Esophagus (tissue), 2 donors: Measurements from ENCODE around the gene CLASP1. TPM values are rescaled to one million over a fixed set of nuclear protein-coding genes. Genes with fewer than 3 reads are reported as not detected.
A peak's percentile ranks its signal among the peaks of the same experiment; 100 is the strongest.
"Not testable (repeated sequence)": the region's sequence is repeated elsewhere in the genome, so short reads cannot be mapped to it uniquely, and the experiment has no call there.

Experiments used
- H3K27ac ChIP-seq, 2 donors: one replicate each; pipeline ENCODE4 v1.5.1; 2013; ENCODE audit warnings: low read depth in 2 of 2, mild to moderate bottlenecking in 2 of 2, inconsistent platforms in 1 of 2, low read length in 1 of 2, moderate library complexity in 1 of 2
- H3K27me3 ChIP-seq, 2 donors: one replicate each; pipeline ENCODE4 v1.6.1; 2013; ENCODE audit warnings: low read length in 2 of 2, control low read depth in 1 of 2, mild to moderate bottlenecking in 1 of 2; ENCODE audit not compliant: insufficient read depth in 2 of 2, control insufficient read depth in 1 of 2
- H3K36me3 ChIP-seq, 2 donors: one replicate each; pipeline ENCODE4 v1.6.1; 2013; ENCODE audit warnings: low read length in 1 of 2; ENCODE audit not compliant: control insufficient read depth in 2 of 2, insufficient read depth in 2 of 2
- H3K4me1 ChIP-seq, 2 donors: one replicate each; pipeline ENCODE4 v1.6.1; 2013; ENCODE audit warnings: low read length in 1 of 2; ENCODE audit not compliant: control insufficient read depth in 2 of 2, insufficient read depth in 2 of 2
- H3K4me3 ChIP-seq, 2 donors: one replicate each; pipeline ENCODE4 v1.5.1; 2013; ENCODE audit warnings: low read length in 2 of 2, mild to moderate bottlenecking in 2 of 2, low read depth in 1 of 2, moderate library complexity in 1 of 2
- H3K9me3 ChIP-seq, 2 donors: one replicate each; pipeline ENCODE4 v1.6.1; 2013; ENCODE audit warnings: mild to moderate bottlenecking in 2 of 2, low read depth in 1 of 2, low read length in 1 of 2, moderate library complexity in 1 of 2; ENCODE audit not compliant: control insufficient read depth in 2 of 2, insufficient read depth in 1 of 2
- WGBS, 2 donors: extraction: QIAGEN DNeasy Blood & Tissue Kit; methylation state at CpG; one replicate each; pipeline ENCODE4 v1.1.7; 2013; 5-methylcytosine and 5-hydroxymethylcytosine counted together
- polyA plus RNA-seq, 2 donors: library from polyadenylated mRNA; stranded (reverse); fragments of 200-250 nt; gene quantifications; one replicate each; pipeline ENCODE4 v1.2.3, GENCODE V29; 2013
- donor health status: healthy with polysubstance abuse.
- donor health status: Bipolar disorder and iron deficiency.

CLASP1 gene
- polyA plus RNA-seq, 2 donors = 9.1 to 9.8 TPM

DNA sequence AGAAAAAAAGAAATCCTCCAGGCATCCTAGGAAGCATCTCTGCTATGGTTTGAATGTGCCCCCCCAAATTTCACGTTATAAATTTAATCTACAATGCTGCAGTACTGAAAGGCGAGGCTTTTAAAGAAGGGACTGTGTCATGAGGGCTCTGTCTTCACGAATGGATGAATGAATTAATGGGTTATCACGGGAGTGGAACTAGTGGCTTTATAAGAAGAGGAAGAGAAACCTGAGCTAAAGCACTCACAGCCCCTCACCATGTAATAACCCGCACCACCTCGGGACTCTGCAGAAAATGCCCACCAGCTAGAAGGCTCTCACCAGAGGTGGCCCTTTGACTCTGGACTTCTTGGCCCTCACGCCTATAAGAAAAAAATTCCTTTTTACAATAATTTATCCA lies 90.9 kb downstream of the CLASP1 start:
- Histone ChIP-seq H3K27ac (no peak overlapping the region), H3K4me3 (no peak overlapping the region)
- whole genome bisulfite sequencing, 2 donors = 87 to 90% methylated on average over 7 of the region's 7 CpGs

DNA sequence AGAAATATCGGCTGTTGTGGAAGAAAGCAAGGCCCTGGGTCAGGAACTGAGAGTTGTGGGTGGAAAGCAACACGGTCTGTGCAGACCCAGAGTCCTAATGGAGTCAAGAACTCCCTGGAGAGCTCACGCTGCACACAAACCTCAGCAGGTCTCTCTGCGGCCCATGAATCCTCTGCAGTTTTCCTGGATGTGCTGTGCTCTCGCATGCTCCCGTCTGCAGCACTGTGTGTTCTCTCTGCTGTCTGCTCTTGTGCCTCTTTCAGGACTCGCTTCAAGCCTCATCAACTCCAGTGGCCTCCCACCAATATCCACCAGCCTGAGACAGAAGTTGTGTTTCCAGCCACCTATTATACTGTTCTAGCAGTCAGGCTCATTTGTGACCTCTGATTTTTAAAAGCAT lies 94.3 kb downstream of the CLASP1 start:
- Histone ChIP-seq H3K4me3 (no peak overlapping the region), H3K9me3 (no peaks in the 10 kb centered on the region), H3K4me1 (no peaks in the 10 kb centered on the region), H3K27ac (peak overlapping the region in 1 of 2 donors; percentile 4), H3K27me3 (no peaks in the 10 kb centered on the region), H3K36me3 (no peaks in the 10 kb centered on the region)
- 79 to 89% methylated on average over 7 of the region's 7 CpGs for WGBS, 2 donors

More for the DNA sequence above, 90.9 kb downstream of the CLASP1 start:
- Histone ChIP-seq H3K4me1 (no peaks in the 10 kb centered on the region), H3K27me3 (no peaks in the 10 kb centered on the region), H3K36me3 (no peaks in the 10 kb centered on the region), H3K9me3 (no peaks in the 10 kb centered on the region)

DNA sequence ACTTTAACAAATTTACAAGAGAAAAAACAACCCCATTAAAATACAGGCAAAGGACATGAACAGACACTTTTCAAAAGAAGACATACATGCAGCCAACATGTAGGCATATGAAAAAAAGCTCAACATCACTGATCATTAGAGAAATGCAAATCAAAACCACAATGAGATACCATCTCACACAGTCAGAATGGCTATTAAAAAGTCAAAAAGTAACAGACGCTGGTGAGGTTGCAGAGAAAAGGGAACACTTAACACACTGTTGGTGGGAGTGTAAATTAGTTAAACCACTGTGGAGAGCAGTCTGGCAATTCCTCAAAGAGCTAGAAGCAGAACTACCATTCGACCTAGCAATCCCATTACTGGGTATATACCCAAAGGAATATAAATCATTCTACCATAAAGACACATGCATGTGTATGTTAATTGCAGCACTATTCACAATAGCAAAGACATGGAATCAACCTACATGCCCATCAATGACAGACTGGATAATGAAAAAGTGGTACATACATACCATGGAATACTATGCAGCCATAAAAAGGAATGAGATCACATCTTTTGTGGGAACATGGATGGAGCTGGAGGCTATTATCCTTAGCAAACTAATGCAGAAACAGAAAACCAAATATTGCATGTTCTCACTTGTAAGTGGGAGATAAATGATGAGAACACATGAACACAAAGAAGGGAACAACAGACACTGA lies 96.6 kb downstream of the CLASP1 start:
- not testable (repeated sequence) for H3K9me3 ChIP-seq, H3K27ac ChIP-seq, H3K36me3 ChIP-seq, H3K4me1 ChIP-seq, H3K27me3 ChIP-seq, H3K4me3 ChIP-seq
- WGBS, 2 donors = 84 to 95% methylated on average over 2 of the region's 2 CpGs

DNA sequence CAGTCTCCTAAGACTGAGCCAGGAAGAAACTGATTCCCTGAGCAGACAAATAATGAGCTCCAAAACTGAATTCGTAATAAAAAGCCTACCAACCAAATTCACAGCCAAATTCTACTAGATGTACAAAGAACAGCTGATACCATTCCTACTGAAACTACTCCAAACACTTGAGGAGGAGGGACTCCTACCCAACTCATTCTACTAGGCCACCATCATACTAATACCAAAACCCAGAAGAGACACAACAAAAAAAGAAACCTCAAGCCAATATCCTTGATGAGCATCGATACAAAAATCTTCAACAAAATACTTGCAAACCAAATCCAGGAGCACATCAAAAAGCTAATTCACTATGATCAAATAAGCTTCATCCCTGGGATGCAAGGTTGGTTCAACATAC lies 98.6 kb downstream of the CLASP1 start:
- Histone ChIP-seq H3K27ac (no peak overlapping the region), H3K9me3 (no peaks in the 10 kb centered on the region), H3K27me3 (no peaks in the 10 kb centered on the region), H3K4me3 (no peak overlapping the region), H3K4me1 (no peaks in the 10 kb centered on the region), H3K36me3 (no peaks in the 10 kb centered on the region)
- 83 to 86% methylated on average over 2 of the region's 2 CpGs for WGBS, 2 donors

DNA sequence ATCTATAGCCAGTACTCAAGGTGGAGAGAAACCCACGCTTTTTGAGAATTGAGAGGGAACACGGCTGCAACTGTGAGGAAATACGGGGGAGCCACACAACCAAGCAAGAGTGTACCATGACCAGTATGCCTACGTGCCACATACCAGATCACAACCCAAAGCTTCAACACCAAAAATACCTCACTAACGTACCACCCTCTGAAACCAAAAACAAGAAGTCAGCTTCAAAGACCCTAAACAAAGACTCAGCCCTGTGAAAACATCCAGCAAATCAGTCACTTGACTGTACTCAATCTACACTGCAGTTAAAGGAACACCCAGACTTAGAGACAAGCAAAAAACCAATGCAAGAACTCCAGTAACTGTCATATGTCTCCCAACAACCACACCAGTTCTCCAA lies 101.6 kb downstream of the CLASP1 start:
- H3K4me1 ChIP-seq = peaks cover 0 to 2% of the 10 kb centered on the region in 2 donors
- H3K9me3 ChIP-seq = no peaks in the 10 kb centered on the region
- H3K27me3 ChIP-seq = no peaks in the 10 kb centered on the region
- no peak overlapping the region for H3K27ac ChIP-seq
- H3K36me3 ChIP-seq = no peaks in the 10 kb centered on the region
- no peak overlapping the region for H3K4me3 ChIP-seq
- 94 to 95% methylated on average over 5 of the region's 5 CpGs for WGBS, 2 donors

DNA sequence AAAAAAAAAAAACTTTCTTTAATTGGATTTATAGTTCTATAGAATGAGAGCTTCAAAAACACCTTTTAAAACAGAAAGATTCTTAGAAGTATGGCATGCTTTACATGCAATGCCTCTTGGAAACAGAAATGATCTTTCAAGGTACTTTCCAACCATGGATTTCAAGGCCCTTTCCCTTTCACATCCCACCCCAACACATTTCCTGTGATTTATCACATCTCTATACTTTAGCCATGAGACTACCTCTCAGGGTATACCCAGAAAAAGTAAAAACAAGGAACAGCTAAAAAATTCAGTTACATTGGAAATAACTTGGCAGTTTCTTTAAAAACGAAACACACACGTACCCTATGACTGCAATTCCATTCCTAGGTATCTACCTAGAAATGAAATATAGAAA lies 103.3 kb downstream of the CLASP1 start:
- H3K27me3 ChIP-seq = no peaks in the 10 kb centered on the region
- no peaks in the 10 kb centered on the region for H3K36me3 ChIP-seq
- H3K9me3 ChIP-seq = no peaks in the 10 kb centered on the region
- peaks cover 0 to 2% of the 10 kb centered on the region in 2 donors for H3K4me1 ChIP-seq
- 94 to 95% methylated on average over 2 of the region's 2 CpGs for WGBS, 2 donors
- H3K4me3 ChIP-seq = no peak overlapping the region
- H3K27ac ChIP-seq = no peak overlapping the region

DNA sequence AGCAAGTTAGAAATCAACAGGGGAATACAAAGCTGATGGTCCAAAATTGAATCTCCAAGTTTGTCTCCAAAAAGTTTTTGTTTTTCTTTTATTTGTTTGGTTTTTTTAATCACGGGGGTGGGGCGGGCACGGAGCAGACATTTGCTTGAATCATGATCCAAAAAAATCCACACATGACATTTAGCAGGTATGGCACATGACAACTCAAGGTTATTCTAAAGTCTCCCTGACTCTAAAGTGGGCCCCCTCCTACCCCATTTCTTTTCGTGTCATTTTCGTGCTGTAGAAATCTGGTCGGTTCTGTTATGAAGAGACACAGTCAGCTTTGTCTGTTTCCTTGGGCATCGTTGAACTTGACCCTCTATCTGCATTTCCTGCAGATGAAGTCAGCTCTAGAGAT lies 104.0 kb downstream of the CLASP1 start:
- Histone ChIP-seq H3K27ac (no peak overlapping the region), H3K27me3 (no peaks in the 10 kb centered on the region), H3K36me3 (no peaks in the 10 kb centered on the region), H3K4me1 (peaks cover 0 to 2% of the 10 kb centered on the region in 2 donors), H3K4me3 (no peak overlapping the region), H3K9me3 (no peaks in the 10 kb centered on the region)
- 73 to 88% methylated on average over 7 of the region's 7 CpGs for WGBS, 2 donors

DNA sequence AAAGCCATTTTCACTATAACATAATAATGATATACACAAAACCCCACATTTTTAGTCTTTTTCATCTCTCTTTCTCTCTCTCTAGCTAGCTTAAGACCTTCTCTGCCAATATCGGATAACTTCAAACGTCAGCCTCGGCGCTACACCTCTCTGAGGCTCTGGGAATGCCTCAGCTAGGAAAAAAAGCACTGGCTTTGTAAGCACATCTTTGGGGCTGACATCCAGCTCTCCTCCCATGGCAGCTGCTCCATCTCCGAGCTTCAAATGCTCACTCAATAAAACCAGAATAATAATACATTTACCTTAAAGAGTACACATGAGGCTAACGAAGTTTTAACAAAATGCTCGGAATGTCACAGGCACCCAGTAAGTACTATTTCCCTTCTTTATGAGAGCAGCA lies 107.8 kb downstream of the CLASP1 start:
- H3K27me3 ChIP-seq = no peaks in the 10 kb centered on the region
- no peaks in the 10 kb centered on the region for H3K9me3 ChIP-seq
- peaks cover 0 to 2% of the 10 kb centered on the region in 2 donors for H3K4me1 ChIP-seq
- H3K36me3 ChIP-seq = no peaks in the 10 kb centered on the region
- H3K27ac ChIP-seq = peak overlapping the region in 1 of 2 donors; percentile 3
- WGBS, 2 donors = 71 to 74% methylated on average over 7 of the region's 7 CpGs
- H3K4me3 ChIP-seq = no peak overlapping the region

DNA sequence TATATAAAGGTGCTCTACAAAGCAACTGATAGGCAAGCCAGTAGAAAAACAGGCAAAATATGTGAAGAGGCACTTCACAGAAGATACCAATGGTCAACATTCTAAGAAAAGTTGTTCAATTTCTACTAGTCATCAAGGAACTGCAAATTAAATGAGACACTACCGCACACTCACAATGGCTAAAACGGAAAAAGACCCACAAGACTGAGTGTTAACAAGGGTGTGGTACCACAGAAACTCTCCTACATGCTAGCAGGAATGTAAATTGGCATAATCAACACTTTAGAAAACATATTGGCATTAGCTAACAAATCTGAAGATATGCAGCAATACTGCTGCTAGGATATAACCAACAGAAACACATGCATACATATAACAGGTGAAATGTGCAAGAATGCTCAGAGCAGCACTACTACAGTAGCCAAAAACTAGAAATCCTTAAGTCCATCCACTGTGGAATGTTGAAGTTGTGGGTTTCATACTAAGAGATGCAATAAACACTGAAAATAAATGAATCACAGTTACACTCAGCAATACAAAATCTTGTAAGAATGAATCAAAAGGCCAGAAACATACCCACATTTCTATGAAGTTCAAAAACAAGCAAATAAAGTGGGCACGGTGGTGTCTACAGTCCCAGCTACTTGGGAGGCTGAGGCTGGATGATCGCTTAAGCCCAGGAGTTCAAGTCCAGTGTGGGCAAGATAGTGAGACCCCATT lies 109.4 kb downstream of the CLASP1 start:
- WGBS, 2 donors = 72 to 79% methylated on average over 4 of the region's 4 CpGs
- no peak overlapping the region for H3K27ac ChIP-seq
- no peaks in the 10 kb centered on the region for H3K27me3 ChIP-seq
- H3K4me3 ChIP-seq = no peak overlapping the region
- H3K9me3 ChIP-seq = no peaks in the 10 kb centered on the region
- no peaks in the 10 kb centered on the region for H3K36me3 ChIP-seq
- H3K4me1 ChIP-seq = peaks cover 0 to 2% of the 10 kb centered on the region in 2 donors
